Measurements from ENCODE around the gene SPATS1. TPM values are rescaled to one million over a fixed set of nuclear protein-coding genes. Genes with fewer than 3 reads are reported as not detected.
A peak's percentile ranks its signal among the peaks of the same experiment; 100 is the strongest.

The SPATS1 gene
- total RNA-seq, 1 donor from 2014 or later, result not detected

- Mint-ChIP-seq H3K27me3 (ENCODE audit: low read depth) (peaks cover 38% of the 10 kb centered on the region), H3K9me3 (ENCODE audit: low read depth) (no peaks in the 10 kb centered on the region), H3K27ac (ENCODE audit: unreplicated experiment) (no peak overlapping the region), H3K36me3 (ENCODE audit: low read depth) (peaks cover 24% of the 10 kb centered on the region), H3K4me3 (ENCODE audit: unreplicated experiment) (peak overlapping the region; percentile 62), H3K4me1 (ENCODE audit: low read depth) (peaks cover 6% of the 10 kb centered on the region)
- no peak for DNase-seq (ENCODE audit: low spot score)
- TF ChIP-seq CTCF (IDR thresholded peaks at IDR 0.05), result no peak
Observed at GRCh38 chr6:44298055-44298803, 44.2 kb upstream of the SPATS1 start.

DNA sequence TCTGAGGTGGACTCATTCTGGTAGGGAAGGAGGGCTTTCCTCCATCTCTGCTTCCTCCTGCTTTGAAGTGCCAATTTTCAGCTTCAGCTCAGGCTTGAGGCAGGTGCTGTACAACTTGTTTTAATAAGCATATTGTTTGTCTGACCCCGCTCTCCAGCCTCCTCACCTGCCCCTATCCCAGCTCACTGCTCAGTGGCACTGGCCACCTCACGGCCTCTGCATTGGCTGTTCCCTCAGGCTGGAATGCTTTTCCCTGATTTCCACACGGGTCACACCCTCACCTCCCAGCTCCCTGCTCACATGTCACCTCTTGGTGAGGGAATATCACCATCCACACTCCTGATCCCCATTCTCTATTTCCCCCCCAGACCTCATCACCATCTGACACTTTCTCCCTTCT is 43.6 kb upstream of the SPATS1 start:
- no peak overlapping the region for H3K4me3 Mint-ChIP-seq (ENCODE audit: unreplicated experiment)
- no peak for DNase-seq (ENCODE audit: low spot score)
- H3K27ac Mint-ChIP-seq (ENCODE audit: unreplicated experiment), result no peak overlapping the region
- peaks cover 35% of the 10 kb centered on the region for H3K27me3 Mint-ChIP-seq (ENCODE audit: low read depth)
- TF ChIP-seq CTCF (IDR thresholded peaks at IDR 0.05), result no peak
- H3K9me3 Mint-ChIP-seq (ENCODE audit: low read depth), result no peaks in the 10 kb centered on the region
- peaks cover 6% of the 10 kb centered on the region for H3K4me1 Mint-ChIP-seq (ENCODE audit: low read depth)
- peaks cover 26% of the 10 kb centered on the region for H3K36me3 Mint-ChIP-seq (ENCODE audit: low read depth)

DNA sequence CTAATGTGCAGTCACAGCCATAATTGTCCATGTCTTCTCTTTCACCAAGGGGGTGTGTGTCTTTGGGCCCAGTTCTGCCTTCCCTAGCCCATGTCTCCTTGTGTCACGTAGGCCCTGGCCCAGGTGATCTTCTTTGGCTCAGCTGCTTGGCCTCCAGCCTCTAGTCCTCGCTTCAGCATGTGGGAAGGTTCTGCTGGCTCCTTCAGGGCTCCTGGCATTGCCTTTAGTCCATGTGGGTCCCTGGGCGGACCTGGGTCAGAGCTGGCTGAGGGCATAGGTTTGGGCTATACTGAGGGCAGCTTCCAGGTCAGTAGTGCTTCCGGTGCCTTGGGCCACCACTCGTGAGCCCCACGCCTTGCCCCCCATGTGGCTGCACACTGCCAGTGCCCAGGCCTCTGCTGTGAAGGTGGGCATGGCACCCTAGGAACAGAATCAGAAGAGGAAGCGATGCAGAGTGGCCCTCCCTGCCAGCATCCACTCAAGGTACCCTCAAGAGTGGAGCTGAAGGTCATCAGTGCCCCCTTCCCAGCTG is 42.1 kb upstream of the SPATS1 start:
- peak; percentile 84 for DNase-seq (ENCODE audit: low spot score)
- H3K4me1 Mint-ChIP-seq (ENCODE audit: low read depth), result peaks cover 6% of the 10 kb centered on the region
- H3K4me3 Mint-ChIP-seq (ENCODE audit: unreplicated experiment), result no peak overlapping the region
- H3K27me3 Mint-ChIP-seq (ENCODE audit: low read depth), result peaks cover 25% of the 10 kb centered on the region
- peaks cover 28% of the 10 kb centered on the region for H3K36me3 Mint-ChIP-seq (ENCODE audit: low read depth)
- TF ChIP-seq CTCF (IDR thresholded peaks at IDR 0.05), result no peak
- no peaks in the 10 kb centered on the region for H3K9me3 Mint-ChIP-seq (ENCODE audit: low read depth)
- no peak overlapping the region for H3K27ac Mint-ChIP-seq (ENCODE audit: unreplicated experiment)

DNA sequence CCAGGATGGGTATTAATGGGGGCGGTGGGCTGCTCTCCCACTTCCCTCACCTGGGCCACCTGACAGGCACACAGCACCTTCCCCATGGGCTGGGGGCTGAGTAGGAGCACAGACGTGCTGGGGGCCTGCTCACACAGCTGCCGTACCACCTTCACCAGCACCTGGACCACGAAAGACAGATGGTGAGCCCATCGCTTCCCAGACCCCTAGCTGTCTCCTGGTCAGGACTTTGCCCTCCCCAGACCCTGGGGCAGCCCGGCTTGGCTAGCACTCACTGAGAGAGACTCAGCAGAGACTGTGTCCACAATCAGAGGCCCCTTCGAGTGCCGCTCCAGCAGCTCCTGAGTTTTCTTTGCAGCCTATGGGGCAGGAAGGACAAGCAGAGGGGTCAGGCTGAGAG is 41.3 kb upstream of the SPATS1 start:
- TF ChIP-seq CTCF (IDR thresholded peaks at IDR 0.05), result no peak
- DNase-seq (ENCODE audit: low spot score), result peak; percentile 84
- H3K36me3 Mint-ChIP-seq (ENCODE audit: low read depth), result peaks cover 34% of the 10 kb centered on the region
- no peak overlapping the region for H3K4me3 Mint-ChIP-seq (ENCODE audit: unreplicated experiment)
- H3K4me1 Mint-ChIP-seq (ENCODE audit: low read depth), result peaks cover 6% of the 10 kb centered on the region
- peaks cover 20% of the 10 kb centered on the region for H3K27me3 Mint-ChIP-seq (ENCODE audit: low read depth)
- H3K27ac Mint-ChIP-seq (ENCODE audit: unreplicated experiment), result no peak overlapping the region
- no peaks in the 10 kb centered on the region for H3K9me3 Mint-ChIP-seq (ENCODE audit: low read depth)

GRCh38 chr6:44301782-44302564 is 40.5 kb upstream of the SPATS1 start:
- Mint-ChIP-seq H3K36me3 (ENCODE audit: low read depth) (peaks cover 35% of the 10 kb centered on the region), H3K4me1 (ENCODE audit: low read depth) (peaks cover 6% of the 10 kb centered on the region), H3K27me3 (ENCODE audit: low read depth) (peaks cover 12% of the 10 kb centered on the region), H3K4me3 (ENCODE audit: unreplicated experiment) (no peak overlapping the region), H3K9me3 (ENCODE audit: low read depth) (no peaks in the 10 kb centered on the region), H3K27ac (ENCODE audit: unreplicated experiment) (no peak overlapping the region)
- no peak for DNase-seq (ENCODE audit: low spot score)
- no peak for TF ChIP-seq CTCF (IDR thresholded peaks at IDR 0.05)
